ELF-1 (cell line): ENCODE results near the gene PLBD2.

ENCODE experiments used
- DNase-seq: peaks from one replicate; pipeline ENCODE4 v3.0.0-alpha.2; 2016; ENCODE audit warnings: low read depth, low spot score

Gene PLBD2

GRCh38 chr12:113358381-113359132 is at the start of gene PLBD2:
PLBD2 (plus strand) TSS chr12:113358587; CDS start chr12:113358601, 14 bp downstream.
- peak; percentile 94 for DNase-seq

GRCh38 chr12:113310489-113310888 is 47.9 kb upstream of the PLBD2 start:
- no peak for DNase-seq

- DNase-seq = peak; percentile 48
These were observed 44.3 kb upstream of the PLBD2 start for GRCh38 chr12:113314121-113314529.

- DNase-seq = no peak
These were observed 43.0 kb upstream of the PLBD2 start for GRCh38 chr12:113315358-113315757.

- DNase-seq = no peak
These were observed 42.2 kb upstream of the PLBD2 start for GRCh38 chr12:113316155-113316554.

- no peak for DNase-seq
These were observed 41.3 kb upstream of the PLBD2 start for GRCh38 chr12:113317122-113317521.

- no peak for DNase-seq
These were observed 40.2 kb upstream of the PLBD2 start for GRCh38 chr12:113318046-113318656.

- peak; percentile 45 for DNase-seq
These were observed 39.3 kb upstream of the PLBD2 start for GRCh38 chr12:113318900-113319628.

GRCh38 chr12:113320401-113320800 is 38.0 kb upstream of the PLBD2 start:
- DNase-seq = no peak

GRCh38 chr12:113322343-113322742 is 36.0 kb upstream of the PLBD2 start:
- no peak for DNase-seq

- no peak for DNase-seq
These were observed 32.5 kb upstream of the PLBD2 start for GRCh38 chr12:113325916-113326315.

- DNase-seq = no peak
These were observed 31.5 kb upstream of the PLBD2 start for GRCh38 chr12:113326775-113327395.

- DNase-seq = no peak
These were observed 30.0 kb upstream of the PLBD2 start for GRCh38 chr12:113328368-113328889.

GRCh38 chr12:113329022-113329790 is 29.2 kb upstream of the PLBD2 start:
- no peak for DNase-seq

- no peak for DNase-seq
These were observed 28.5 kb upstream of the PLBD2 start for GRCh38 chr12:113329791-113330417.

GRCh38 chr12:113330505-113330904 is 27.9 kb upstream of the PLBD2 start:
- peak; percentile 40 for DNase-seq

- no peak for DNase-seq
These were observed 25.5 kb upstream of the PLBD2 start for GRCh38 chr12:113332688-113333417.

GRCh38 chr12:113333418-113333750 is 25.0 kb upstream of the PLBD2 start:
- no peak for DNase-seq

- DNase-seq = peak; percentile 47
These were observed 24.3 kb upstream of the PLBD2 start for GRCh38 chr12:113333877-113334785.
